HL-60/S4 treated with retinoic acid at 250 ng/mL for 4 days and 3 days (cell line): Measurements from ENCODE around the gene NTRK1.

Experiments
- in situ Hi-C: fragments of 300-500 bp; cut with MboI; formaldehyde crosslinking; loops from 2 replicates; pipeline ENCODE4 v1.7.0; 2022; ENCODE audit warnings: low sequenced_read_pairs

NTRK1 gene

GRCh38 chr1:156894711-156895454 lies 34.2 kb downstream of the NTRK1 start:
- in situ Hi-C loops: loop anchor here (25.0 kb wide), 1 partner anchor 183 kb away; the partner anchor contains the start of gene CRABP2

GRCh38 chr1:156895455-156895812 lies 34.8 kb downstream of the NTRK1 start:
- in situ Hi-C loops: loop anchor here (25.0 kb wide), 1 partner anchor 183 kb away; the partner anchor contains the start of gene CRABP2

GRCh38 chr1:156895927-156896326 lies 35.3 kb downstream of the NTRK1 start:
- in situ Hi-C loops: loop anchor here (25.0 kb wide), 1 partner anchor 184 kb away; the partner anchor contains the start of gene CRABP2

- in situ Hi-C loops: loop anchor here (25.0 kb wide), 1 partner anchor 184 kb away; the partner anchor contains the start of gene CRABP2
Observed at GRCh38 chr1:156896490-156897033, 35.9 kb downstream of the NTRK1 start.

GRCh38 chr1:156897078-156897825 lies 36.6 kb downstream of the NTRK1 start:
- in situ Hi-C loops: loop anchor here (25.0 kb wide), 1 partner anchor 185 kb away; the partner anchor contains the start of gene CRABP2

- in situ Hi-C loops: loop anchor here (25.0 kb wide), 1 partner anchor 186 kb away; the partner anchor contains the start of gene CRABP2
Observed at GRCh38 chr1:156898161-156898566, 37.5 kb downstream of the NTRK1 start.

GRCh38 chr1:156898971-156899664 lies 38.5 kb downstream of the NTRK1 start:
- in situ Hi-C loops: loop anchor here (25.0 kb wide), 1 partner anchor 187 kb away; the partner anchor contains the start of gene CRABP2

GRCh38 chr1:156899956-156900718 lies 39.5 kb downstream of the NTRK1 start:
- in situ Hi-C loops: loop anchor here (25.0 kb wide), 1 partner anchor 188 kb away; the partner anchor contains the start of gene CRABP2

GRCh38 chr1:156900896-156901589 lies 40.4 kb downstream of the NTRK1 start:
- in situ Hi-C loops: no loop called here

GRCh38 chr1:156901590-156901900 lies 40.9 kb downstream of the NTRK1 start:
- in situ Hi-C loops: no loop called here

GRCh38 chr1:156901966-156902915 lies 41.6 kb downstream of the NTRK1 start:
- in situ Hi-C loops: no loop called here

GRCh38 chr1:156903328-156904091 lies 42.8 kb downstream of the NTRK1 start:
- in situ Hi-C loops: no loop called here

- in situ Hi-C loops: no loop called here
Observed at GRCh38 chr1:156904187-156904959, 43.7 kb downstream of the NTRK1 start.

- in situ Hi-C loops: no loop called here
Observed at GRCh38 chr1:156905176-156905575, 44.5 kb downstream of the NTRK1 start.

GRCh38 chr1:156905651-156906050 lies 45.0 kb downstream of the NTRK1 start:
- in situ Hi-C loops: no loop called here

GRCh38 chr1:156906206-156906906 lies 45.7 kb downstream of the NTRK1 start:
- in situ Hi-C loops: no loop called here
